ENCODE data around the gene ITPR2.

GRCh38 chr12:26698186-26698585, 134.8 kb downstream of the ITPR2 start:
- TF ChIP-seq, protein P1, sequence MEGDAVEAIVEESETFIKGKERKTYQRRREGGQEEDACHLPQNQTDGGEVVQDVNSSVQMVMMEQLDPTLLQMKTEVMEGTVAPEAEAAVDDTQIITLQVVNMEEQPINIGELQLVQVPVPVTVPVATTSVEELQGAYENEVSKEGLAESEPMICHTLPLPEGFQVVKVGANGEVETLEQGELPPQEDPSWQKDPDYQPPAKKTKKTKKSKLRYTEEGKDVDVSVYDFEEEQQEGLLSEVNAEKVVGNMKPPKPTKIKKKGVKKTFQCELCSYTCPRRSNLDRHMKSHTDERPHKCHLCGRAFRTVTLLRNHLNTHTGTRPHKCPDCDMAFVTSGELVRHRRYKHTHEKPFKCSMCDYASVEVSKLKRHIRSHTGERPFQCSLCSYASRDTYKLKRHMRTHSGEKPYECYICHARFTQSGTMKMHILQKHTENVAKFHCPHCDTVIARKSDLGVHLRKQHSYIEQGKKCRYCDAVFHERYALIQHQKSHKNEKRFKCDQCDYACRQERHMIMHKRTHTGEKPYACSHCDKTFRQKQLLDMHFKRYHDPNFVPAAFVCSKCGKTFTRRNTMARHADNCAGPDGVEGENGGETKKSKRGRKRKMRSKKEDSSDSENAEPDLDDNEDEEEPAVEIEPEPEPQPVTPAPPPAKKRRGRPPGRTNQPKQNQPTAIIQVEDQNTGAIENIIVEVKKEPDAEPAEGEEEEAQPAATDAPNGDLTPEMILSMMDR (conservative IDR thresholded peaks at IDR 0.05; ENCODE audit: low read length), result no peak
- TF ChIP-seq EZH2phosphoT487 (IDR thresholded peaks at IDR 0.05; ENCODE audit: borderline replicate concordance, low read depth, low read length), result no peak
